ENCODE data around the gene STXBP6.

Gene STXBP6

GRCh38 chr14:25017562-25017961, 32.4 kb downstream of the STXBP6 start:
- no peak for DNase-seq (ENCODE audit: low read depth in 2 of 2, low spot score in 1 of 2)

- DNase-seq (ENCODE audit: low read depth in 2 of 2, low spot score in 1 of 2) = no peak
Measured at GRCh38 chr14:25015761-25016160, 34.2 kb downstream of the STXBP6 start.

- no peak for DNase-seq (ENCODE audit: low read depth in 2 of 2, low spot score in 1 of 2)
Measured at GRCh38 chr14:25014440-25014839, 35.5 kb downstream of the STXBP6 start.

- DNase-seq (ENCODE audit: low read depth in 2 of 2, low spot score in 1 of 2) = no peak
Measured at GRCh38 chr14:25011095-25011494, 38.9 kb downstream of the STXBP6 start.

- no peak for DNase-seq (ENCODE audit: low read depth in 2 of 2, low spot score in 1 of 2)
Measured at GRCh38 chr14:25010471-25010870, 39.5 kb downstream of the STXBP6 start.

- DNase-seq (ENCODE audit: low read depth in 2 of 2, low spot score in 1 of 2) = no peak
Measured at GRCh38 chr14:25009891-25010290, 40.1 kb downstream of the STXBP6 start.

- no peak for DNase-seq (ENCODE audit: low read depth in 2 of 2, low spot score in 1 of 2)
Measured at GRCh38 chr14:25007832-25008231, 42.1 kb downstream of the STXBP6 start.

- DNase-seq (ENCODE audit: low read depth in 2 of 2, low spot score in 1 of 2) = no peak
Measured at GRCh38 chr14:25006961-25007795, 42.8 kb downstream of the STXBP6 start.

GRCh38 chr14:25006031-25006430, 43.9 kb downstream of the STXBP6 start:
- DNase-seq (ENCODE audit: low read depth in 2 of 2, low spot score in 1 of 2) = no peak

- no peak for DNase-seq (ENCODE audit: low read depth in 2 of 2, low spot score in 1 of 2)
Measured at GRCh38 chr14:25004389-25004809, 45.5 kb downstream of the STXBP6 start.

- no peak for DNase-seq (ENCODE audit: low read depth in 2 of 2, low spot score in 1 of 2)
Measured at GRCh38 chr14:25003537-25003936, 46.4 kb downstream of the STXBP6 start.

GRCh38 chr14:25001601-25002000, 48.3 kb downstream of the STXBP6 start:
- no peak for DNase-seq (ENCODE audit: low read depth in 2 of 2, low spot score in 1 of 2)

- no peak for DNase-seq (ENCODE audit: low read depth in 2 of 2, low spot score in 1 of 2)
Measured at GRCh38 chr14:25001156-25001555, 48.8 kb downstream of the STXBP6 start.

GRCh38 chr14:24999157-24999556, 50.8 kb downstream of the STXBP6 start:
- no peak for DNase-seq (ENCODE audit: low read depth in 2 of 2, low spot score in 1 of 2)

- DNase-seq (ENCODE audit: low read depth in 2 of 2, low spot score in 1 of 2) = no peak
Measured at GRCh38 chr14:24996930-24997725, 52.8 kb downstream of the STXBP6 start.

- no peak for DNase-seq (ENCODE audit: low read depth in 2 of 2, low spot score in 1 of 2)
Measured at GRCh38 chr14:24995016-24995415, 54.9 kb downstream of the STXBP6 start.

- DNase-seq (ENCODE audit: low read depth in 2 of 2, low spot score in 1 of 2) = no peak
Measured at GRCh38 chr14:24993631-24994030, 56.3 kb downstream of the STXBP6 start.

GRCh38 chr14:24992624-24993360, 57.2 kb downstream of the STXBP6 start:
- DNase-seq (ENCODE audit: low read depth in 2 of 2, low spot score in 1 of 2) = no peak

- no peak for DNase-seq (ENCODE audit: low read depth in 2 of 2, low spot score in 1 of 2)
Measured at GRCh38 chr14:24991821-24992220, 58.1 kb downstream of the STXBP6 start.

GRCh38 chr14:24991288-24991687, 58.7 kb downstream of the STXBP6 start:
- DNase-seq (ENCODE audit: low read depth in 2 of 2, low spot score in 1 of 2) = no peak

GRCh38 chr14:24990773-24991172, 59.2 kb downstream of the STXBP6 start:
- no peak for DNase-seq (ENCODE audit: low read depth in 2 of 2, low spot score in 1 of 2)

- no peak for DNase-seq (ENCODE audit: low read depth in 2 of 2, low spot score in 1 of 2)
Measured at GRCh38 chr14:24990050-24990449, 59.9 kb downstream of the STXBP6 start.
